NCI-H1694 (cell line): ENCODE measurements around the gene CELF5.
A peak's percentile ranks its signal among the peaks of the same experiment; 100 is the strongest.
"Not testable (repeated sequence)": the region's sequence is repeated elsewhere in the genome, so short reads cannot be mapped to it uniquely, and the experiment has no call there.

Source experiments
- DNase-seq: peaks from one replicate; lab custom pipeline; 2025; lab: John Stamatoyannopoulos, UW

CELF5 gene

DNA sequence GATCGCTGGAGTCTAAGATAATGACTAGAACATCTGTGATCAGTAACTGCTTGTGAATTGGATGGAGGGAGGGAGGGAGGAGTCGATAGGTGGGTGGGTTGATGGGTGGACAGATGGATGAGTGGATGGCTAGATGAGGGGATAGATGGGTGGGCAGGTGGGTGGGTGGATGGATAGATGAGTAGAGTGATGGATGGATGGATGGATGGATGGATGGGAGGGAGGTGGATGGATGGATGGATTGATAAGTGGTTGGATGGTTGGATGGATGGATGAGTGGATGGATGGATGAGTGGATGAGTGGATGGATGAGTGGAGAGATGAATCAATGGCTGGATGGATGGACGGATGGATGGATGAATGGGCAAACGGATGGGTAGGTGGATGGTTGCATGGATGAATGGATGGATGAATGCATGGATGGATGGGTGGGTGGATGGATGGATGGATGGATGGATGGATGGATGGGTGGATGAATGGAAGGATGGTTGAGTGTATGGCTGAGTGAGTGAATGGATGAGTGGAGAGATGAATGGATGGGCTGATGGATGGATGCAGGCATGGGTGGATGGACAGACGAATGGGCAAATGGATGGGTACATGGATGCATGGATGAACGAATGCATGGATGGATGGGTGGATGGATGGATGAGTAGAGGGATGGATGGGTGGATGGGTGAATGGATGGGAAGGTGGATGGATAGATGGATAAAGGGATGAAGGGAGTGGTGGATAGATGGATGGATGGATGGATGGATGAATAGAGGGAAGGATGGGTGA lies 97.9 kb downstream of the CELF5 start:
- DNase-seq: no peak

DNA sequence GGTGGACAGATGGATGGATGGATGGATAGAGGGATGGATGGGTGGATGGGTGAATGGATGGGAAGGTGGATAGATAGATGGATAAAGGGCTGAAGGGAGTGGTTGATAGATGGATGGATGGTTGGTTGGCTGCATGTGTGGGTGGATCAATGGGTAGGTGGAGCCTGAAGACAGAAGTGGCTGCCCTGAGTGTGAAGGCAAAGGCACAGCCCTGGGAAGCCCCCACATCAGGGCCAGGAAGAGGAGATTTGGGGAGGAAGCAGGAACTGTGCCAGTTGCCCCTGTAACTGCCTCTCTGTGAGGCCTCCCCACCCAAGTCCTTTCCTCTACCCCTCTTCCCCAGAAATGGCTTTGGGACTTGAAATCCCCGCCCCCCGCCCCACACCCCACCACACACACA lies 98.6 kb downstream of the CELF5 start:
- no peak for DNase-seq

GRCh38 chr19:3323658-3324057 lies 99.2 kb downstream of the CELF5 start:
- no peak for DNase-seq

DNA sequence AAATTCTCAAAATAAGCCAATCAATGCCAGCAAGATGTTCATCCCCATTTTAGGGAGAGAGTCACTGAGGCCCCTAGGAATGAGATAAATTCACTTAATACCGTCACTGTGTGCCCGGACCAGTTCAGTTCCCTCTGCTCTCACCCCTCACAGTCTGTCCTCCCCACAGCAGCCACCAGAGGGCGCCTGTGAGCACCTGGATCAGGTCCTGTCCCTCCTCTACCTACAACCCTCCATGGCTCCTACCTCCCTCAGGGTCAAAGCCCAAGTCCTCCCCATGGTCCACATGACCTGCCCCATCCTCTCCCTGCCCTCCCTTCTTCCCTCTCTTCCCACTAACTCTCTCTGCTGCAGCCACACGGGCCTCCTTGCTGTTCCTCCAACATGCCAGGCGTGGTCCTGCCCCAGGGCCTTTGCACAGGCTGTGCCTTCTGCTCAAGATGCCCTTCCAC lies 100.0 kb downstream of the CELF5 start:
- DNase-seq: no peak

- no peak for DNase-seq
Observed at GRCh38 chr19:3325451-3325850, 101.0 kb downstream of the CELF5 start.

- DNase-seq: no peak
Observed at GRCh38 chr19:3328743-3329142, 104.3 kb downstream of the CELF5 start.

- no peak for DNase-seq
Observed at GRCh38 chr19:3330047-3330446, 105.6 kb downstream of the CELF5 start.

GRCh38 chr19:3332232-3332631 lies 107.8 kb downstream of the CELF5 start:
- not testable (repeated sequence) for DNase-seq

DNA sequence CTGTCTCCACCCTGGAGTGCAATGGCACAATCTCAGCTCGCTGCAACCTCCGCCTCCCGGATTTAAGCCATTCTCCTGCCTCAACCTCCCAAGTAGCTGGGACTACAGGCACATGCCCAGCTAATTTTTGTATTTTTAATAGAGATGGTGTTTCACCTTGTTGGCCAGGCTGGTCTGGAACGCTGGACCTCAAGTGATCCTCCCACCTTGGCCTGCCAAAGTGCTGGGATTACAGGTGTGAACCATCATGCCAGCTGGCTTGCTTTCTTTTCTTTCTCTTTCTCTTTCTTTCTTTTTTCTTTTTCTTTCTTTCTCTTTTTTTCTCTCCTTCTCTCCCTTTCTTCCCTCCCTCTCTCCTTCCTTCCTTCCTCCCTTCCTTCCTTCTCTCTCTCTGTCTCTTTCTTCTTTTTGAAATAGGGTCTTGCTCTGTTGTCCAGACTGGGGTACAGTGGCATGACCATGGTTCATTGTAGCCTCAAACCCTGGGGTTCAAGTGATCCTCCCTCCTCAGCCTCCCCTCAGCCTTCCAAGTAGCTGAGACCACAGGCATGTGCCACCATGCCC lies 108.6 kb downstream of the CELF5 start:
- no peak for DNase-seq

DNA sequence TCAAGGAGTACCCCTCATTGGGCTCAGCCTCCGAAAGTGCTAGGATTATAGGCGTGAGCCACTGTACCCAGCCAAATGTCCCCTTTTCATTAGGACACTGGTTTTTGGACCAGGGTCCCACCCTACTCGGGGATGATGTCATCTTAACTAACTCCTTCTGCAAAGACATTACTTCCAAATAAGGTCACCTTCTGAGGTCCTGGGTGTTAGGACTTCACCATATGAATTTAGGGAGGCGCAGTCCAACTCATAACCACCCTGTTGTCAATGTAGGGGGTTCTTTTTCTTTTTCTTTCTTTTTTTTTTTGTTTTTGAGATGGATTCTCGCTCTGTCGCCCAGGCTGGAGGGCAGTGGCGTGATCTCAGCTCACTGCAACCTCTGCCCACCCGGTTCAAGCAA lies 109.2 kb downstream of the CELF5 start:
- DNase-seq: no peak

DNA sequence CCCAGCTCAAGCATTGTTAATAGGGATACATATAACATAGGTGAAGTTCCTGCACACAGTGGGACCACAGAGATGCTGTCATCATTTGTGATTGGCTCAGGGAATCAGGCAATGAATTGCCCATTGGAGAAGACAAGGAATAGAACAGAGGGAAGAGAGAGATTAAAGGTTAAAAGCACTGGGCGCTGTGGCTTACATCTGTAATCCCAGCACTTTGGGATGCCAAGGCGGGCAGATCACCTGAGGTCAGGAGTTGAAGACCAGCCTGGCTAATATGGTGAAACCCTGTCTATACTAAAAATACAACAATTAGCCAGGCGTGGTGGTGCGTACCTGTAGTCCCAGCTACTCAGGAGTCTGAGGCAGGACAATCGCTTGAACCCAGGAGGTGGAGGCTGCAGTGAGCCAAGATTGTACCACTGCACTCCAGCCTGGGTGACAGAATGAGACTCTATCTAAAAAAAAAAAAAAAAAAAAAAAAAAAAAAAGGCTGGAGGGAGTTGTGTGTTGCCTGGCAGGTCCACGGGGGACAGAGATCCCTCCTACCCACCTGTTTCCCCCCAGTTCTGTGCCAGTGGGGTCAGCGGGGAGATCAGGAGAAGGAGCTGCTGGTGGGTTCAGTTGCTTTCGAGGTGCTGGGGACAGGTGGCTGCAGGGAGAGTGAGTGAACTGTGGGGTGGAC lies 110.4 kb downstream of the CELF5 start:
- DNase-seq: not testable (repeated sequence)

GRCh38 chr19:3335431-3336350 lies 111.2 kb downstream of the CELF5 start:
- no peak for DNase-seq

DNA sequence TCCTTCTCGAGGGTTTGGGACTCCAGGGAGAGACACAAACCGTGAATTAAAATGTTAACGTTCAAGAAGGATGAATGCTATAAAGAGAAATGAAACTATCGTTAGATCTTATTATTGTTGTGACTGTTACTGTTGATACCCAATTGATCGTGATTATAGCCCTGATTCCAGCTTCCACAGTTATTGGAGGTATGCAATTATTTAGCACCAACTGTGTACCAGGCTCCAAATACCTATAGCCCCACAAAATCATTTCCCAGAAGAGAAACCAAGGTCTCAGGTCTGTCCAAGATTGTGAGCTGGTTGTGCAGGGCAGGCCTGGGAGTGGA lies 111.9 kb downstream of the CELF5 start:
- no peak for DNase-seq

DNA sequence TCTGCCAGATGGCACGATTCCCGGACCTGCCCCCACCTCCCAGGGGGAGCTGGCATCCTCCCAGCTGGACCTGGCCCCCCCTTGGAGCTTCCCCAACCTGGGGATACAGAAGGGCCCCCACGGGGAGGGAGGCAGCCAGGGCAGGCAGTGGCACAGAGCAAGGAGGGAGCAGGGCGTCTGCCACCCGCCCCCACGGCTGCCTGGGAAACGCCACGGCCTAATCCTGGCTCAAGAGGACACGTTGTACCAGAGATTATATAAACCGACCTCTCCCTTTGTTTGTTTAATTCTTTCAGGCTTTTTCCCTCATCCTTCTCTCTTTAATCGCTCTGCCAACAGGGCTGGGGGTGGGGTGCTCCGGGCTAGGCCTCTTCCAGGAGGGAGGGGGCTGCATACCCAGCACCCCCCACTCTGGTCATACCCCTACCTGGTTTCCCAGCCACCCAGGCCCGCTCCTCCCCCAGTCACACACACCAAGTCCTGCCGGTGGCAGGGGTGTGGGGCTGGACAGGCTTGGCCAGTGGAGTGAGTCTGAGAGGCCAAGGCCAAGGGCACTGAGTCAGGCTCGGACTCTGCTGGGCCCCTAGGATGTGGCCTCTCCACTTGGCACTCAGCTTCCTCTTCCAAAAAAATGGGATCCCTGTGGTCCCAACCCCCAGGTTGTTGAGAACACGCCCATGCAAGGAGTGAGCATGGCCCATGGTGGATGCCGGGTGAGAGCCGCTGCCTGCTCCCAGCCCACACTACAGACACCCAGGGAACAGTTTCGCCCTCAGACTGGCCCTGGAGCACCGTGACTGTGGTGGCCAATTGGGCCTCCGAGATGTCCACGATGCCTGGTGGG lies 112.4 kb downstream of the CELF5 start:
- no peak for DNase-seq

- DNase-seq: no peak
Observed at GRCh38 chr19:3338541-3339181, 114.2 kb downstream of the CELF5 start.

DNA sequence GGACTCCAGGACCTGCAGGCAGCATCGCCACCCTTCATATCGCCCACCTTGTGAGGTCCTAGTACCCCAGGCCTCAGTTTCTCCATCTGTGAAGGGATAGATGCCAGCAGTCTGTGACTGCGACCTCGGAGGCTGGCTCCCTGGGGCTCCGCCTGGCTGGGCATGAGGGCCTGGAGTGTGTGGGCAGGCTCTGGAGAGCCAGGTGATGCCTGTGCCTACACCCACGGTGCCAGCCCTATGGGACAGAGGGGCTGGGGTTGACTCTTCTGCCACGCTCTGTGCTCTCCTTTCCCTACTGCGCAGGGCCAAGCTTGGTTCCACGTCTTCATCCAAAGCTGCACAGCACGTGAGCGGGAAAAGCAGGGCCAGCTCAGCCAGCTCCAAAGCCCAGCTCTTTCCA lies 115.9 kb downstream of the CELF5 start:
- DNase-seq: no peak

GRCh38 chr19:3342246-3342645 lies 117.8 kb downstream of the CELF5 start:
- no peak for DNase-seq

DNA sequence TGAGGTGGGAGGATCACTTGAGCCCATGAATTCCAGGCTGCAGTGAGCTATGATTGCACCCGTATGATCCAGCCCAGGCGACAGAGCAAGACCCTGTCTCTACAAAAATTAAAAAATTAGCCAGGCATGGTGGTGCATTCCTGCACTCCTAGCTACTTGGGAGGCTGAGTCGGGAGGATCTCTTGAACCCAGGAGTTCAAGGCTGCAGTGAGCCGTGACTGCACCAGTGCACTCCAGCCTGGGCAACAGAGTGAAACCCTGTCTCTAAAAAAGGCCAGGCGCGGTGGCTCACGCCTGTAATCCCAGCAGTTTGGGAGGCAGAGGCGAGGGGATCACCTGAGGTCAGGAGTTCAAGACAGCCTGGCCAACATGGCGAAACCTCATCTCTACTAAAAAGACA lies 118.5 kb downstream of the CELF5 start:
- not testable (repeated sequence) for DNase-seq

DNA sequence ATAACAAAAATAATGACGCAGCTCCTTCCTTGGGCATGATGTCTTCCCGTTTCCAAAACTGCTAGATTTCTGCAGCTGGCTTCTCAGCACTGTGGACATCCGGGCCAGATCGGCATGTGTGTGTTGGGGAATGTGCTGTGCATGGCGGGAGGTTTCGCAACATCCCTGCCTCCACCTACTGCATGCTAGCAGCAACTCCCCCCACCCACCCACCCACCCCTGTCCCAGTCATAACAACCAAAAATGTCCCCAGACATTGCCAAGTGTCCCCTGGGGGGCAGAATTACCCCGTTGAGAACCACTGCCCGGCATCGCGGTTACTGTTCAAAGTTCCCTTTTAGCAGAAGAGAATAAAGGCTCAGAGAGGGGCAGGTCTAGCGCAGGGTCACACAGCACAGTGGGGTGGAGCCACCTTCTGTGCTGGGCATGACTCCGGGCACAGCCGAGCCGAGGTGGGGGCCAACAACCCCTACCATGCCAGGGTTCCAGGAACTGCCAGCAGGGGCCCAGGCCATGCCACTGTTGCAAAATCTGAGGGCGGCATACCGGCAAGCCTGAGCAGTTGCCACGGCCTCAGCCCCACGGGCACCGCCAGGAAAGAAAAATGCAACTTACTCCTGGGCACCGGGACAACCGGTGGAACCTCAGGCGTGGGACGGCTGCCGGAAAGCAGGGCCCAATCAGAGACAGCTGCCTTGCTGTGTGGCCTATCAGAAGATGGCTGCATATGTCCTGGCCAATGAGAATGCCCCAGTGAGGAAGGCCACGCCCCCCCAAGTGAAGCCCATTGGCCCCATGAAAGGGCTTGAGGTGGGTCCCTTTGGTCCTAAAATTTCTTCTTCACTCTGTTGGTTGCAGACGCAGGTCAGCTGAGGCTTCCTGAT lies 119.4 kb downstream of the CELF5 start:
- peak; percentile 32 for DNase-seq
